Lower lobe of right lung (tissue), 2 donors: ENCODE results near the gene MTA1. TPM values are rescaled to one million over a fixed set of nuclear protein-coding genes. Genes with fewer than 3 reads are reported as not detected.
A peak's percentile ranks its signal among the peaks of the same experiment; 100 is the strongest.

ENCODE experiments used
- ATAC-seq, 2 donors: fragments of 200-7000 bp; cut with Tn5 transposase; one replicate each; pipeline ENCODE4 v1.9.1; 2020 to 2022; ENCODE audit warnings: mild to moderate bottlenecking in 2 of 2, moderate library complexity in 2 of 2
- DNase-seq: peaks from one replicate; pipeline ENCODE4 v3.0.0-alpha.2; 2020
- H3K27ac ChIP-seq: fragments of 200-600 bp; one replicate; pipeline ENCODE4 v1.8.0; 2022
- H3K27me3 ChIP-seq: fragments of 200-600 bp; one replicate; pipeline ENCODE4 v1.8.0; 2022; ENCODE audit warnings: low read depth
- H3K36me3 ChIP-seq: fragments of 200-600 bp; one replicate; pipeline ENCODE4 v1.8.0; 2022; ENCODE audit warnings: mild to moderate bottlenecking
- H3K4me1 ChIP-seq: fragments of 200-600 bp; one replicate; pipeline ENCODE4 v1.8.0; 2022
- H3K4me3 ChIP-seq: fragments of 200-600 bp; one replicate; pipeline ENCODE4 v1.8.0; 2022; ENCODE audit warnings: mild to moderate bottlenecking
- H3K9me3 ChIP-seq: fragments of 200-600 bp; one replicate; pipeline ENCODE4 v1.8.0; 2022
- CTCF ChIP-seq: fragments of 200-600 bp; IDR thresholded peaks from one replicate; pipeline ENCODE4 v1.8.0; 2022; ENCODE audit warnings: antibody characterized with exemption, mild to moderate bottlenecking
- intact Hi-C: fragments of 100-400 bp; cut with DNase I; formaldehyde crosslinking; loops from one replicate; pipeline ENCODE4 v1.11.0; 2022
- total RNA-seq: library from RNA; stranded (reverse); fragmentation: NEBNext Ultra II Directional; extraction: Animal tissue kit (Norgen Biotek cat#: 25700); gene quantifications from one replicate; pipeline ENCODE4 v1.2.1, GENCODE V29; 2021
- donor health status: DM: no; HTN: yes; CAD: no; lungs with severe emphysema.

MTA1 gene
- total RNA-seq, 1 donor from 2014 or later, result 69.7 TPM

GRCh38 chr14:105449276-105450122 lies 29.9 kb downstream of the MTA1 start:
- no peak overlapping the region for H3K4me3 ChIP-seq
- no peak for TF ChIP-seq CTCF
- ATAC-seq (peak in 1 of 2 donors; percentile 6), DNase-seq (no peak)
- no peak overlapping the region for H3K27ac ChIP-seq
- H3K4me1 ChIP-seq, result peaks cover 9% of the 10 kb centered on the region
- H3K36me3 ChIP-seq, result peaks cover 35% of the 10 kb centered on the region
- H3K27me3 ChIP-seq, result no peaks in the 10 kb centered on the region
- H3K9me3 ChIP-seq, result no peaks in the 10 kb centered on the region
- intact Hi-C loops, result no loop called here

GRCh38 chr14:105450123-105450505 lies 30.5 kb downstream of the MTA1 start:
- no peaks in the 10 kb centered on the region for H3K9me3 ChIP-seq
- H3K27me3 ChIP-seq, result no peaks in the 10 kb centered on the region
- ATAC-seq (no peak), DNase-seq (no peak)
- H3K4me3 ChIP-seq, result no peak overlapping the region
- peaks cover 42% of the 10 kb centered on the region for H3K36me3 ChIP-seq
- no peak overlapping the region for H3K27ac ChIP-seq
- intact Hi-C loops, result no loop called here
- TF ChIP-seq CTCF, result no peak
- H3K4me1 ChIP-seq, result peaks cover 9% of the 10 kb centered on the region

GRCh38 chr14:105450864-105451720 lies 31.5 kb downstream of the MTA1 start:
- Histone ChIP-seq H3K4me1 (peaks cover 9% of the 10 kb centered on the region), H3K27ac (no peak overlapping the region), H3K27me3 (no peaks in the 10 kb centered on the region), H3K36me3 (peaks cover 51% of the 10 kb centered on the region), H3K9me3 (no peaks in the 10 kb centered on the region), H3K4me3 (no peak overlapping the region)
- no peak for TF ChIP-seq CTCF
- DNase-seq (peak; percentile 43), ATAC-seq (no peak)
- intact Hi-C loops, result no loop called here

DNA sequence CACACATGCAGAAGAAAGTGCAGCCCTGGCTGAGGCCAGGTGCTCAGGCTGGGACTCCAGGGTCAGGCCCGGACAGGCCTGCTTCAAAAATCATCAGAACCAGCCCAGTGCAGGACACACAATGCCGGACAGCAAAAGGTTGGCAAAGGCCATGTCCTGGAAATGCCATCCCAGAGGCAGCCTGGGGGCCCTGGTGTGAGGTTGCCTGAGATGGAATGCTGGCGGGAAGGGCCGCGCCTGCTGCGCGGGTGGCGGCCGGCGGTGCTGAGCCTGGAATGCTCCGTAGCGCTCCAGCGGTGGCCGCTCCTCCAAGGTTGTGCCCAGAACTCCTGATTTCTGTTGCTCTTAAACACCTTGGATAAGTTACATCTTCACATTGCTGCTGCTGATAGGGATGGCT lies 33.3 kb downstream of the MTA1 start:
- H3K4me3 ChIP-seq, result no peak overlapping the region
- no peak overlapping the region for H3K27ac ChIP-seq
- peaks cover 70% of the 10 kb centered on the region for H3K36me3 ChIP-seq
- no peaks in the 10 kb centered on the region for H3K27me3 ChIP-seq
- no peaks in the 10 kb centered on the region for H3K9me3 ChIP-seq
- ATAC-seq (no peak), DNase-seq (peak; percentile 33)
- TF ChIP-seq CTCF, result no peak
- peaks cover 9% of the 10 kb centered on the region for H3K4me1 ChIP-seq
- intact Hi-C loops, result no loop called here

GRCh38 chr14:105453847-105454246 lies 34.2 kb downstream of the MTA1 start:
- Histone ChIP-seq H3K36me3 (peaks cover 74% of the 10 kb centered on the region), H3K27ac (no peak overlapping the region), H3K4me1 (peaks cover 4% of the 10 kb centered on the region), H3K9me3 (no peaks in the 10 kb centered on the region), H3K4me3 (no peak overlapping the region), H3K27me3 (no peaks in the 10 kb centered on the region)
- intact Hi-C loops, result no loop called here
- ATAC-seq (no peak), DNase-seq (no peak)
- TF ChIP-seq CTCF, result no peak
